AG10803 (cell line): Measurements from ENCODE around the gene NFS1.
"Not testable (repeated sequence)": the region's sequence is repeated elsewhere in the genome, so short reads cannot be mapped to it uniquely, and the experiment has no call there.

ENCODE experiments used
- DNase-seq: peaks from one replicate; pipeline ENCODE4 v3.0.0; 2010; ENCODE audit warnings: low read depth
- H3K4me3 ChIP-seq: 2 replicates; pipeline ENCODE4 v1.5.1; 2011; ENCODE audit warnings: mild to moderate bottlenecking, low read length, control low read depth
- CTCF ChIP-seq: conservative IDR thresholded peaks from 2 replicates; pipeline ENCODE4 v1.5.1; 2011; ENCODE audit warnings: mild to moderate bottlenecking, low read length, control low read depth, inconsistent platforms

Gene NFS1

GRCh38 chr20:35724321-35725230, 25.4 kb upstream of the NFS1 start:
- no peak for TF ChIP-seq CTCF
- H3K4me3 ChIP-seq, result no peak overlapping the region
- DNase-seq, result no peak

DNA sequence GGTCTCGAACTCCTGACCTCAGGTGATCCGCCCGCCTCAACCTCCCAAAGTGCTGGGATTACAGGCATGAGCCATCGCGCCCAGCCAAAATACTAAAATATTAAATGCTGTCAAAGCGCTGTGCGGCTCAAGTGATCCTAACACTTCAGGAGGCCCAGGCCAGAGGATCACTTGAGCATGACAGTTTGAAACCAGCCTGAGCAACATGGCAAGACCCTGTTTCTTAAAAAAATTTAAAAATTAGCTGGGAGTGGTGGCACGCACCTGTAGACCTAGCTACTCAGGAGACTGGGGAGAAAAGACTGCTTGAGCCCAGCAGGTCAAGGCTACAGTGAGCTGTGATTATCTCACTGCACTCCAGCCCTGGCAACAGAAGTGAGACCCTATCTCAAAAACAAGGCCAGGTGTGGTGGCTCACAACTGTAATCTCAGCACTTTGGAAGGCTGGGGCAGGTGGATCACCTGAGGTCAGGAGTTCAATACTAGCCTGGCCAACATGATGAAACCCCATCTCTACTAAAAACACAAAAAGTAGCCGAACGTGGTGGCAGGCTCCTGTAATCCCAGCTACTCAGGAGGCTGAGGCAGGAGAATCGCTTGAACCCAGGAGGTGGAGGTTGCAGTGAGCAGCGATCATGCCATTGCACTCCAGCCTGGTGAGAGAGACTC, 24.6 kb upstream of the NFS1 start:
- H3K4me3 ChIP-seq, DNase-seq: not testable (repeated sequence)

- not testable (repeated sequence) for H3K4me3 ChIP-seq, DNase-seq
Observed at GRCh38 chr20:35723275-35723639, 24.1 kb upstream of the NFS1 start.

GRCh38 chr20:35721621-35722020, 22.5 kb upstream of the NFS1 start:
- no peak overlapping the region for H3K4me3 ChIP-seq
- DNase-seq, result no peak
- TF ChIP-seq CTCF, result no peak

- no peak overlapping the region for H3K4me3 ChIP-seq
- no peak for DNase-seq
- TF ChIP-seq CTCF, result no peak
Observed at GRCh38 chr20:35721219-35721618, 22.1 kb upstream of the NFS1 start.

DNA sequence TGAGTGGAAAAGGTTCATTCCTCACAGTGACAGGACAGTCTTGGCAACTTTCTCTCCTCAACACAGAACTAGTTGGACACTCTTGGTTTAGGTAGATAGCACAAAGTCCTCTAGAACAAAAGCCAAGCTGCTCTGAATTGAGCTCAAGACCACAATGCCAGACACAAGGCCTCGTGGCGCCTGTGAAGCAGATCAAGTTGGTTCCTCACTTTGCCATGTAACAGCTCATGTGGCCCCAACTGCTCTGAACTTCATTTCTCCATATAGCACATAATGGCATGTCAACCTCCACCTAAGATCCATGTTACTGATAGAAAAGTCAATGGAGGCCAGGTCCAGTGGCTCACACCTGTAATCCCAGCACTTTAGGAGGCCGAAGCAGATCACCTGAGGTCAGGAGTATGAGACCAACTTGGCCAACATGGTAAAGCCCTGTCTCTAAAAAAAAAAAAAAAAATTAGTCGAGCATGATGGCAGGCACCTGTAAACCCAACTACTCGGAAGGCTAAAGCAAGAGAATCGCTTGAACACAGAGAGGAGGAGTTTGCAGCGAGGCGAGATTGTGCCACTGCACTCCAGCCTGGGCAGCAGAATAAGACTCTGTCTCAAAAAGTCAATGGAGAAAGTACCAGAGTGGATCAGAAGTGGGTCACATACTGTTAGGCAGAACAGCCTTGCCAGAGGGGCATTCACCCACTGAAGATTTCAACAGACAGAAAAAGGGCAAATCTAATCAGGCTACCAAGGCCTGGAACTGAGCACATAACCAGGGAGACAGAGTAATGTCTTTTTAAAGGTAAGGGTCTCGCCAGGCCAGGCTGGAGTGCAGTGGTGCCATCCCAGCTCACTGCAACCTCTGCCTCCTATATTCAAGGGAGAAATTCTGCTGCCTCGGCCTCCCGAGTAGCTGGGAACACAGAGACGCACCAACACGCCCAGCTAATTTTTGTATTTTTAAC, 21.3 kb upstream of the NFS1 start:
- no peak for TF ChIP-seq CTCF
- H3K4me3 ChIP-seq, result no peak overlapping the region
- DNase-seq, result no peak

DNA sequence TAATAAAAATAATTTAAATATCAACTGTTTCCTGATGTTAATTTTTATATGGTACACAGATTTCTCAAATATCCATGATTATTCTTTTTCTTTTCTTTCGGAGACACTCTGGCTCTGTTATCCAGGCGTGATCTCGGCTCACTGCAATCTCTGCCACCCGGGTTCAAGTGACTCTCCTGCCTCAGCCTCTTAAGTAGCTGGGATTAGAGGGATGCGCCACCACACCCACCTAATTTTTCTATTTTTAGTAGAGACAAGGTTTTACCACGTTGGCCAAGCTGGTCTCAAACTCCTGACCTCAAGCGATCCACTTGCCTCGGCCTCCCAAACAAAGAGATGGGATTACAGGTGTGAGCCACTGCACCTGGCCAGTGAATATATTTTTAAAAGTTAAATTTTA, 20.6 kb upstream of the NFS1 start:
- TF ChIP-seq CTCF, result no peak
- no peak for DNase-seq
- no peak overlapping the region for H3K4me3 ChIP-seq
